ENCODE results near the gene RSL1D1.

The RSL1D1 gene

GRCh38 chr16:11851294-11852091, at the start of gene RSL1D1:
Gene RSL1D1, minus strand, starts transcription at chr16:11851542. Its CDS starts 30 bp downstream, at chr16:11851512.
- FAIRE-seq = no peak

DNA sequence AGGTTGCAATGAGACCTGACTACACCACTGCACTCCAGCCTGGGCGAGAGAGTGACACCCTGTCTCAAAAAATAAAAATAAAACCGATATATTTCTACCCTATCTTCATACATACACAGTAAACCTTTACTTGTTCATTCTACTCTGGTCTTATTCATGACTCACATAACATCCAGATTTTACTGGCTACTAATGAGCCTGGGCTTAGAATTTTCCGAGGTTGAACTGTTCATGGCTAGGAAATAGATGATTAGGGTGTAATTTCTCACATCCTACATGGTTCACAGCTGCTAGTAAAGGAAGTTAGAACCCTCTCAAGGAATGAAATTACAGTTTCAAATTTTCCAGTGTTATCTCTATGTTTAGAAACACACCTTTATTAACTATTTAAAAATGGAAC, 49.7 kb upstream of the RSL1D1 start:
- FAIRE-seq = no peak

- no peak for FAIRE-seq
Measured at GRCh38 chr16:11896486-11897176, 45.3 kb upstream of the RSL1D1 start.

DNA sequence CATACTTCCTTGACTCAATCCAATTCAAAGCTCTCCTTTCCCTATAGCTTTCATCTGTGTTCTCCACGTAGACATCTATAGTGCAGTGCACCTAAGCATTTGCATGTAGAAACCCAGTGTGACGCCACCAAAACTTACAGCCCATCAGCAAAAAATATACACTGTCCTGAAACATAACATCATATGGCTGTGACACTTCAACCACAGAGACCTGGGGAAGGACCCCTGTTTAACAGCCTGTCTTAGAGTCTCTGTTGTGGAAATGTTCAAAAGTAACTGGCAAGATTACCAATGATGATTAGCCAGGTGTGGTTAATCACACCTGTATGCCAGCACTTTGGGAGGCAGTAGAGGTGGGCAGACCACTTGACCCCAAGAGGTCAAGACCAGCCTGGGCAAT, 42.2 kb upstream of the RSL1D1 start:
- no peak for FAIRE-seq

GRCh38 chr16:11892761-11893160, 41.4 kb upstream of the RSL1D1 start:
- FAIRE-seq = no peak

DNA sequence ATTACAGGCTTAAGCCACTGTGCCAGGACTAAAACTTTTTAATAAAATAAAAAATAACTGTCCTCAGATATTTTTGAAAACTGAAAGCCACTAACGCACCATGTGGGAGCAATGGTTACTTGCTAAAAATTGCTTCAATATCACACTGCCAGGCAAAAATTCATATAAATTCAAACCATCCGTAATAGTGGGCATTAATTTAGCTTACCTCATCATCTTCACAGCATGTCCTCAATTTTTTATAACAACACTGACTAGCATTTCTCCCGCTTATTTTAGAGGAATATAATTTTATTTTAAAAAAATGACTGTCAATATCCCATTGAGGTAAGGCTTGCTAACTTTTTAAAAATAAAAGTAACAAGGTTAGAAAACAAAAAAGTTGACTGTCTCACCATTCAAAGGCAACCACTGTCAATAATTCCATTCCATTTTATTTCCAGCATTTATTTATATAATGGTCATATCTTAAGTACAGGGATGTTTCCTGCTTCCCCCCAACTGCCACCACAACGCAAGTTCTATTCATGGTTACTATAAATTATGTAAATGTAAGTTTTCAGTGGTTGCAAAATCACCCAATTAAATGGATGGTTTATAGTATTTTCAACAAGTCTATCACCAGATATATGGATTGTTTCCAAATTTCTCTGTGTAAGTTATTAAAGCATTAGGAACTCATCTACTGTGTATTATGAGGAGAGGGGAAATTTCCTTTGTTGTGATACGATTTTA, 39.1 kb upstream of the RSL1D1 start:
- FAIRE-seq = no peak

DNA sequence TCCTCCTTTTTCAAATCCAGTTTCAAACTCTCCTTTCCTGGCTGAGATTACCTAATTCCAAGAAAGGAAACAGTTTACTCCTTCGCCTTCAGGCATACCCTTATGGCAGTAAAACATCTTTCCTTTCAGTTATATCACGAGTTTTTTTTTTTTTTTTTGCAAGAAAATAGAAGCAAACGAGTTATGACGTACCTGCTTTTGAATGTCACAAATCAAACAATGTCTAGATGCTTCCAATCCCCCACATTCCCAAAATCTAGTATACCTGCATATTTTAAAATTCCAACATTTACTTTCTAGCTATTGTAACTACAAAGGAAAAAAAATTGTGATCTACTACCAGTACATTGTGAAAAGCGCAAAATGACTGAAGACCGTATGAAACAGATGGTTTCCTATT, 35.5 kb upstream of the RSL1D1 start:
- FAIRE-seq = no peak

GRCh38 chr16:11884035-11884434, 32.7 kb upstream of the RSL1D1 start:
- FAIRE-seq = no peak

DNA sequence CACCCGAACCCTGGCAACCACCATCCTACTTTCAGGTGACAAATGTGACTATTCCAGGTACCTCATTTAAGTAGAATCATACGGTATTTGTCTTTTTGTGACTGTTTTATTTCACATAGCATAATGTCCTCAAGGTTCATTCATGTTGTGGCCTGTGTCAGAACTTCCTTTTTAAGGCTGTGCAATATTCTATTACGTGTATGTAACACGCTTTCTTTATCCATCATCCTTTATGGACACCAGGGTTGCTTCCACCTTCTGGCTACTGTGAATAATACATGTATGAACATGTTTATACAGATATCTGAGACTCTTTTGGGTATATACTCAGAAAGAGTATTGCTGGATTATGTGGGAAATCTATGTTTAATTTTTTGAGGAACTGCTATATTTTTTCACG, 28.7 kb upstream of the RSL1D1 start:
- FAIRE-seq = no peak

DNA sequence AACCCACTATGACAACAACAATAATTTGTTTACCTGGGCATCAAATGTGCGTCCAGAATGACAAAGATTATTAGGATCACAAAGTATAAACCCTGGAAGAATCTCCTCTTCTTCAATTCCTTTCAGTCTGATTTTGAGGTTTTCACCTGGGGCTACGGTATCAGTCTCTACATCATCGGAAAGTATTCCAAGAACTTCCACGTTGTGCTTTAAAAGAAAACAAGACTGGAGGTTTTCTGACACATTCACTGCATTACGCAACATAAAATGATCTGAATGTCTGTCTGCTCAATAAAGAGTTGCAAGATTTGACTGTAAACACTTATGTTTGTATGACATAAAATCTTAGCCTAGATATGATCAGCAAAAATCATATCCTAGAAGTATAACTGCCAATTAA, 26.0 kb upstream of the RSL1D1 start:
- no peak for FAIRE-seq

- FAIRE-seq = no peak
Measured at GRCh38 chr16:11876306-11876705, 25.0 kb upstream of the RSL1D1 start.

GRCh38 chr16:11875721-11876120, 24.4 kb upstream of the RSL1D1 start:
- FAIRE-seq = no peak

DNA sequence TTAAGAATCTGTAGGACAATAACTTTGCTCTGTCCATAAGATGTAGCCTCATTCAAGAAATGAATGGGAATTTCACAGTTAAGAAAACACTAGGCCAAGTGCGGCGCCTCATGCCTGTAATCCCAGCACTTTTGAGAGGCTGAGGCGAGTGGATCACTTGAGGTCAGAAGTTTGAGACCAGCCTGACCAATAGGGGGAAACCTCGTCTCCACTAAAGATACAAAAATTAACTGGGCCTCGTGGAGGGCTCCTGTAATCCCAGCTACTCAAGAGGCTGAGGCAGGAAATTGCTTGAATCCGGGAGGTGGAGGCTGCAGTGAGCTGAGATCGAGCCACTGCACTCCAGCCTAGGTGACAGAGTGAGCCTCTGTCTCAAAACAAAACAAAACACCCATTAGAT, 19.9 kb upstream of the RSL1D1 start:
- FAIRE-seq = no peak

DNA sequence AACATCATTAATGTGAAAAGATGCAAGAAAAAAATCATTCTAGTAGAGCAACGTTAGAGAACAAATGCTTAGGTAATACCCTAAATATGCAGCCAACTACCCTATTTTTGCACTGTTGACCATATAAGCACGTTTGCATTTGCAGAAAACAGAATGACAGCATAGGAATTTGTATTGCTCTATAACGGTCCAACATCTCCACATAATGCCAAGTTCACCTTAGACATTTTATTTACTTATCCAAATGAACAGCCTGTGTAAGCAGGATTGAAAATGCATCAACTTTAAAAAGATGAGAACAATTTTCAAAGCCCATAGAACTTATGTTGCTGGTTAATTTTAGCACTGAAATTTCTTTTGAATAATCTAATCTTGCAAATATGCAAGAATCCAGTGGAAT, 19.1 kb upstream of the RSL1D1 start:
- no peak for FAIRE-seq

DNA sequence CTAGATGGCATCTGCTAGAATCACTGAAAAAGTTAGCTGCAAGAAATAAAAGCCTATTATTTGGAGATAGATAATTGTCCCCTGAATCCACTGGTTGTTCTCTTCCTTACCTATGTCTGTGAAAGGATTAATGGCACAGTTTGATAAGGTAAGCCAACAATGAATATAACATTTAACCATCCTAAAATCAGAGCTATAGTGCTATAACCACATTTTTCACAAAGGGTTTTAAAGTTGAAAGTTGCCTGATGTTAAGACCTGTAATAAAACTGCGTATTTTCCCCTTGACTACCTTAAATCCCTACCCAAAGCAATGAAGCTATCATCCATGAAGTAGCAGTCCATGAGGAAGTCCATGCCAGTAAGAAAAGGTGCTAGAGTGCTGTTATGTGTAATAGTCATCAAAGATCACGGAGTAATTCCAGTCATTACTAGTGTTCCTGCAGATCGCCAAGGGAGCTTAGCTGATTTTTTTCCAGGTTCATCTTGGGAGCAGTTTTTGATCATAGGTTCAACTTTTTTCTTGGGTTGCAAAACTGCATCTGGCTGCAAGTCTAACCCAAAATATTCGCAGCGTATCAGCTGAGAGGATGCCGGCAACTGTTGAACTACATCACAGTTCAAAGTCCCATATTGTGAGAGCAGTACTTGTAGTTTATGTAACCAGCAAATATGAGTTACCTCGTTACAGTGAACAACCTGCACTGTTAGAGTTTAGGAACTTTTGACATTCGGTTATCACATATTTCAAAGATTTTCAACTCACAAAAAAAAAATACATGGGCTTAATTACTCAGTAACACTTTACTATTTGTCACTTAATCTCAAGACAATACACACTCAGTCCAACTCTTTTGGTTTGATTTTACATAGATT, 18.2 kb upstream of the RSL1D1 start:
- FAIRE-seq = no peak

DNA sequence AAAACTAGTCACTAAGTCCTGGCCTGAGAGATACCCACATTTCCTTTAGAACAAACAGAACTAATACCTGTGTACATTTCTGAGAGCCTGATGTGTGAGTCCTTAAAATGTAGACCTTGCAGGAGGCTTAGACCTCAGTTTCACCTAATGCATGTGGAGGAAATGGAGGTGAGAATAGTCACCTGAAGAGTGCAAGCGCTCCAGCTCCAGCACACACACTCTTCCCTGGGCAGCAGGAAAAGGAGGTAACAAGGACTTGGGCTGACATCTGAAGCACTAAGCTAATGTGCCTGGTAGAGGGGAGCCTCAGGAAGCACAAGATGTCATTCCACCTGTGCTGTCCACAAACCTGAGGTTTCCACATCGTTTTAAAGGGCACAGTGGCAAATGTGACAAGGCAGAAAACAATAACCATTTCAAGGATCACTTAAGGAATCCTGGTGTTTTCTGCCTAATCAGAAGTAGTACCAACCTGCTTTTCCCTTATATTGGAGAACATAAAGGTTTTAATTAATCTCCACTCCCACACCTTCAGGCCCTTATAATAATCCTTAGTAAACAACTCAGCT, 17.2 kb upstream of the RSL1D1 start:
- FAIRE-seq = no peak

GRCh38 chr16:11862489-11862888, 11.1 kb upstream of the RSL1D1 start:
- FAIRE-seq = no peak

GRCh38 chr16:11857161-11857560, 5.8 kb upstream of the RSL1D1 start:
- FAIRE-seq = no peak

DNA sequence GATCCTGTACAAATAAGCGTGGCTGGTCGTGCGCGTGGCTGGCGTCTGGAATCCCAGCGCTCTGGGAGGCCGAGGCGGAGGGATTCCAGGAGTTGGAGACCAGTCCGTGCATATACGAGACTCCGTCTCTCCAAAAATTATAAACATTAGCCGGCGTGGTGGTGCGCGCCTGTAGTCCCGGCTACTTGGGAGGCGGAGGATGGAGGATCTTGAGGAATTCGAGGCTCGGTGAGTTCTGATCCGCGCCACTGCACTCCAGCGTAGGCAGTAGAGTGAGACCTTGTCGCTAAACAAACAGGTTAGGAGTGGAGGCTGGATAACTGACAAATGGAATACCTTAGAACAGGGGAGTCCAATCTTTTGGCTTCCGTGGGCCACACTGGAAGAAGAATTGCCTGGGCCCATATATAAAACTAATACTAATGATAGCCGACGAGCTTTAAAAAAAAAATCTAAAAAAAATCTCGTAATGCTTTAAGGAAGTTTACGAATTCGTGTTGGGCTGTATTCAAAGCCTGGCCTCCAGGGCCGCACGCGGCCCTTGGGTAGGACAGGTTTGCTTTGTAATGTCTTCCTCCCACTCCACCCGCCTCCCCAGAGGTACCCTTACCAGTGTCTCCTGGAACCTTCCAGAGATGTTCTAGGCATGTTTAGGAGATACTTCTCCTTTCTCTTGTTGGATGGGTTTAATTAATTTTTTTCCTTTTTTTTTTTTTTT, 909 bp upstream of the RSL1D1 start:
- FAIRE-seq = no peak

- FAIRE-seq = no peak
Measured at GRCh38 chr16:11848842-11849241, 2.5 kb downstream of the RSL1D1 start.

- no peak for FAIRE-seq
Measured at GRCh38 chr16:11844499-11844898, 6.8 kb downstream of the RSL1D1 start.

DNA sequence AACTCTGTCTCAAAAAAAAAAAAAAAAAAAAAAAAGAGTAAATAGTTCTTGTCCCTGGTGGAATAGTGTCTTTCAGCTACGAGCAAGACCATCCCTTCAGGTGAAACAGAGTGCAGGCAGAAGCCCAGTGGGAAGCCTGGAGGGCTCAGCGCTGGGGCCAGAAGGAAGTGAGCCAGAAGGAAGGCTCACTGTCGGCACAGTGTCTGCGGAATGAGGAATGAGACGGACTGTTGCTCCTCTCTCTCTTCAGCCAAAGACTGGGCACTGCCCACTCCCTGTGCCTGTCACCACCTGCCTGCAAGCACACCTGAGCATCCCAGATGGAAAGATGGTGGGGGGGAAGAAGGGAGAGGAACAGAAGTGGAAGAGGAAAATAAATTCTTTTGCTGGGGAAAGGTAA, 7.5 kb downstream of the RSL1D1 start:
- no peak for FAIRE-seq

All from islet of Langerhans (tissue), 1 donor.